DOHH2 (cell line): Measurements from ENCODE around the gene C1QBP.
"Not testable (repeated sequence)": the region's sequence is repeated elsewhere in the genome, so short reads cannot be mapped to it uniquely, and the experiment has no call there.

Source experiments
- H3F3A ChIP-seq: fragments of 200-600 bp; sonication (generic), shearing (Covaris generic); 2 replicates; pipeline ENCODE4 v1.6.0; 2016; ENCODE audit warnings: antibody characterized with exemption, mild to moderate bottlenecking; ENCODE audit not compliant: control insufficient read depth, insufficient read depth
- H3K27ac ChIP-seq: fragments of 200-600 bp; sonication (generic); 2 replicates; pipeline ENCODE4 v1.5.1; 2014; ENCODE audit warnings: low read depth, mild to moderate bottlenecking, low read length, moderate library complexity
- H3K27me3 ChIP-seq: fragments of 200-600 bp; sonication (generic); 2 replicates; pipeline ENCODE4 v1.6.1; 2014; ENCODE audit warnings: mild to moderate bottlenecking, low read length, mixed read lengths; ENCODE audit not compliant: control insufficient read depth
- H3K36me3 ChIP-seq: fragments of 200-600 bp; sonication (generic); 2 replicates; pipeline ENCODE4 v1.6.1; 2014; ENCODE audit warnings: mild to moderate bottlenecking, low read length, moderate library complexity, mixed read lengths; ENCODE audit not compliant: control insufficient read depth
- H3K4me1 ChIP-seq: fragments of 200-600 bp; sonication (generic); 2 replicates; pipeline ENCODE4 v1.6.1; 2014; ENCODE audit warnings: mild to moderate bottlenecking, low read length, mixed read lengths; ENCODE audit not compliant: control insufficient read depth
- H3K4me2 ChIP-seq: fragments of 200-600 bp; sonication (generic); 2 replicates; pipeline ENCODE4 v1.6.0; 2014; ENCODE audit warnings: mild to moderate bottlenecking, low read length, moderate library complexity
- H3K4me3 ChIP-seq: fragments of 200-600 bp; sonication (generic); 2 replicates; pipeline ENCODE4 v1.5.1; 2014; ENCODE audit warnings: mild to moderate bottlenecking, low read length, mixed read lengths
- H3K79me2 ChIP-seq: fragments of 200-600 bp; sonication (generic); 2 replicates; pipeline ENCODE4 v1.6.1; 2014; ENCODE audit warnings: mild to moderate bottlenecking, low read length, mixed read lengths; ENCODE audit not compliant: control insufficient read depth
- H3K9me2 ChIP-seq: fragments of 200-600 bp; sonication (generic); replicated peaks from 2 replicates; pipeline ENCODE4 v1.6.1; 2014; ENCODE audit warnings: mild to moderate bottlenecking, low read length, mixed read lengths; ENCODE audit not compliant: control insufficient read depth
- H3K9me3 ChIP-seq: fragments of 200-600 bp; sonication (generic); 2 replicates; pipeline ENCODE4 v1.6.1; 2014; ENCODE audit warnings: antibody characterized with exemption, low read length, mixed read lengths; ENCODE audit not compliant: control insufficient read depth, insufficient read depth
- H4K20me1 ChIP-seq: fragments of 200-600 bp; sonication (generic); 2 replicates; pipeline ENCODE4 v1.6.0; 2014; ENCODE audit warnings: low read depth, mild to moderate bottlenecking, antibody characterized with exemption, low read length, moderate library complexity; ENCODE audit not compliant: control insufficient read depth, insufficient read depth
- EZH2phosphoT487 ChIP-seq: fragments of 200-600 bp; sonication (generic); IDR thresholded peaks from 2 replicates; pipeline ENCODE4 v1.6.1; 2017; ENCODE audit warnings: borderline replicate concordance, mild to moderate bottlenecking, antibody characterized with exemption, low read length, moderate library complexity, mixed read lengths
- TF ChIP-seq, protein P1 (sequence below): fragments of 200-600 bp; sonication (generic); IDR thresholded peaks from one replicate; pipeline ENCODE4 v1.5.1; 2014; ENCODE audit warnings: antibody characterized with exemption, mild to moderate bottlenecking, low read depth, low read length; ENCODE audit not compliant: poor library complexity, severe bottlenecking

The C1QBP gene

DNA sequence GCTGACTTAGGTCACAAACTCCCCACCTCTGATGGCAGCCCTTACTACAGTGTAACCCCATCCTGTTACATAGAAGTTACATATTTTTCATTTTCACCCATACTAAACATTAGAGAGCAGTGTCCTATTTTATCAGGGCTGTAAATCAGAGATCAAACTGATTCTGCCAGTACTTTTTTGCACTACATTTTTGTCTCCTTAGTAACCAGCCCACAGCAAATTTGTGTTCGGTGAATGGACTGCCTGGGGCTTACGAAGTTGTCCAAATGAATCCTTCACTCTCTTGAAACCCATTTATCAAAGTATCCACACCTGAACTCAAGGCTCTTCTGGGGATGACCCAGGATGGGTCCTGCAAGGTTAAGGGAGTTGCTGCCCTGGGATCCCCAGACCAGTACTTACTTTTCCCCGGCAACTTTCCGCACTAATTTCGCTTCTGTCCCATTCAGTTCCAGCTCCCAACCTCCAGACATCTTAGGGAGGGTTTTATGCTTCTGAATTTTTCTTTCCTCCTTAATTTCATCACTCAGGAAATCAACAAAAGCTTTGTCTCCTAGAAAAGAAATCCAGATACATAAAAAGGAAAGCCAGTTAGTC is 1.1 kb downstream of the C1QBP start:
- Histone ChIP-seq H3K9me2 (no peaks in the 10 kb centered on the region), H4K20me1 (peaks cover 15% of the 10 kb centered on the region; the same call in 1 of the 2 replicates), H3K79me2 (peaks cover 83% of the 10 kb centered on the region), H3K4me1 (peaks cover 41% of the 10 kb centered on the region), H3F3A (peaks cover 54% of the 10 kb centered on the region), H3K4me3 (peak overlapping the region; percentile 99), H3K36me3 (peaks cover 85% of the 10 kb centered on the region), H3K9me3 (no peaks in the 10 kb centered on the region), H3K4me2 (peak overlapping the region; percentile 93), H3K27me3 (no peaks in the 10 kb centered on the region), H3K27ac (peak overlapping the region; percentile 66)
- TF ChIP-seq, protein P1, sequence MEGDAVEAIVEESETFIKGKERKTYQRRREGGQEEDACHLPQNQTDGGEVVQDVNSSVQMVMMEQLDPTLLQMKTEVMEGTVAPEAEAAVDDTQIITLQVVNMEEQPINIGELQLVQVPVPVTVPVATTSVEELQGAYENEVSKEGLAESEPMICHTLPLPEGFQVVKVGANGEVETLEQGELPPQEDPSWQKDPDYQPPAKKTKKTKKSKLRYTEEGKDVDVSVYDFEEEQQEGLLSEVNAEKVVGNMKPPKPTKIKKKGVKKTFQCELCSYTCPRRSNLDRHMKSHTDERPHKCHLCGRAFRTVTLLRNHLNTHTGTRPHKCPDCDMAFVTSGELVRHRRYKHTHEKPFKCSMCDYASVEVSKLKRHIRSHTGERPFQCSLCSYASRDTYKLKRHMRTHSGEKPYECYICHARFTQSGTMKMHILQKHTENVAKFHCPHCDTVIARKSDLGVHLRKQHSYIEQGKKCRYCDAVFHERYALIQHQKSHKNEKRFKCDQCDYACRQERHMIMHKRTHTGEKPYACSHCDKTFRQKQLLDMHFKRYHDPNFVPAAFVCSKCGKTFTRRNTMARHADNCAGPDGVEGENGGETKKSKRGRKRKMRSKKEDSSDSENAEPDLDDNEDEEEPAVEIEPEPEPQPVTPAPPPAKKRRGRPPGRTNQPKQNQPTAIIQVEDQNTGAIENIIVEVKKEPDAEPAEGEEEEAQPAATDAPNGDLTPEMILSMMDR: no peak
- no peak for TF ChIP-seq EZH2phosphoT487

DNA sequence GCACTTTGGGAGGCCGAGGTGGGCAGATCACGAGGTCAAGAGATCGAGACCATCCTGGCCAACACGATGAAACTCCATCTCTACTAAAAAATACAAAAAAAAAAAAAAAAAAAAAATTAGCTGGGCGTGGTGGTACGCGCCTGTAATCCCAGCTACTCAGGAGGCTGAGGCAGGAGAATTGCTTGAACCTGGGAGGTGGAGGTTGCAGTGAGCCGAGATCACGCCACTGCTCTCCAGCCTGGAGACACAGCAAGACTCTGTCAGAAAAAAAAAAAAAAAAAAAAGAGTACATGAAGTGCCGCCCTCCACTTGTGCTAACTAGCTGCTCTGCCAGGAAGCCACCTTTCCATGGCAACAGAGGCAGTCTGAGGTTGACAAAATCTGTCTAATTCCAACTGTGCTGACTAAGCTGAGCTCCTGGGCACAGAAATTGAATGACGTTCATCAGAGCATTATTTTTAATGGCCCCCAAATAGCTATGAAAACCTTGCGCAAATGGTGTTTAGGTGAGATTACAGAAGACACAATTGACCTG is 3.1 kb downstream of the C1QBP start:
- peaks cover 15% of the 10 kb centered on the region; the same call in 1 of the 2 replicates for H4K20me1 ChIP-seq
- H3K36me3 ChIP-seq: peaks cover 88% of the 10 kb centered on the region
- peak overlapping the region; percentile 20; the same call in 1 of the 2 replicates for H3K27ac ChIP-seq

DNA sequence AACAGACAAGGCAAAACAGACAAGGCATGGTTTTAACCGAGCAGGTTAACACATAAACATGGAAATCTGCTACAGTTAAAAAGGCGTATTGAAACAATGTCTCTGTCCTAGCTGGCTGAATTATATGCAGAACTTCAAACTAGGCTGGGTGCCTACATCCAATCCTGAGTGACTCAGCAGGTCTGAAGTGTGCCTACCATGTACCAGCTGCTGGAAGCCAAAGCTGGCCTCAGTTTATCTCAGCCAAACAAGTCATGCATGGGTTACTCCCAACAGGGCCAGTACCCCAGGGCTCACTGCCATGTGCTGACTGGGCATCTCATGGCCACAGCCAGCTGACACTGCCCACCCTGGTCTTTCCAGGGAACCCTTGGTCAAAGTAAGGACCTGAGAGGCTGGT is 4.0 kb downstream of the C1QBP start:
- Histone ChIP-seq H3F3A (peaks cover 49% of the 10 kb centered on the region), H3K4me2 (no peak overlapping the region), H4K20me1 (peaks cover 15% of the 10 kb centered on the region; the same call in 1 of the 2 replicates), H3K36me3 (peaks cover 89% of the 10 kb centered on the region), H3K27ac (no peak overlapping the region), H3K79me2 (peaks cover 66% of the 10 kb centered on the region), H3K4me3 (no peak overlapping the region), H3K9me2 (no peaks in the 10 kb centered on the region), H3K27me3 (no peaks in the 10 kb centered on the region), H3K9me3 (no peaks in the 10 kb centered on the region), H3K4me1 (peaks cover 41% of the 10 kb centered on the region)
- TF ChIP-seq, protein P1: no peak
- TF ChIP-seq EZH2phosphoT487: no peak

More for the DNA sequence above, 3.1 kb downstream of the C1QBP start:
- H3K79me2 ChIP-seq: peaks cover 70% of the 10 kb centered on the region
- H3K9me3 ChIP-seq, H3K9me2 ChIP-seq, H3K27me3 ChIP-seq: not testable (repeated sequence)
- peaks cover 41% of the 10 kb centered on the region for H3K4me1 ChIP-seq
- H3K4me3 ChIP-seq: peak overlapping the region; percentile 37
- H3F3A ChIP-seq: peaks cover 51% of the 10 kb centered on the region
- peak overlapping the region; percentile 93 for H3K4me2 ChIP-seq

DNA sequence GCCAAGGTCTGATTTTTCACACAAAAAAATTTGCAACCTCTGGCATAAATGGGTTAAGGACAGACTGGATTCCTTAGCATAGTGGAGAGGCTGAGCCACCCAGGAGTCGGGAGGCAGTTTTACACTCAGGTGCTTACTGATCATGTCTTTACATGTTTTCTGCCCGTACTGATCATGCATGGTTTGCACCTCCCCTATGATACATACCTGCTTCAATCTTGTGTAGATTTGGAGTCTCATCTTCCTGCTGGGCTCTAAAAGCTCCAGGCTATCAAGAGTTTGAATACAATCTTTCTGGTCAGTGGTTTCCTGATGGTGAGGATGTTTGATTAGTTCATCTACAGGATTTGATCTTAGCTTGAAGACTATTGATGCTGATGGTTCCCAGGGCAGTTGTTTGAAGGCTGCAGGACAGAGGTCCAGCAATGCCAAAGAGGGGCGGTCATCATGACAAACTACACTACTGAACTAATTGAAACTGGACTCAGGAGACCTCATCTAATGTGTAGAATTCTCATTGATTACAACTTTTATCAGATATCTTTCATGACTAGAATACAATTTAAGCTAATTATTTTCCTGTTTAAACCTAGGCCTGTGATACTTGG is 6.9 kb downstream of the C1QBP start:
- Histone ChIP-seq H3K4me2 (no peak overlapping the region), H3K4me3 (no peak overlapping the region), H4K20me1 (peaks cover 10% of the 10 kb centered on the region; the same call in 1 of the 2 replicates), H3K27me3 (no peaks in the 10 kb centered on the region), H3K9me3 (no peaks in the 10 kb centered on the region), H3K36me3 (peaks cover 94% of the 10 kb centered on the region), H3F3A (peaks cover 48% of the 10 kb centered on the region), H3K9me2 (no peaks in the 10 kb centered on the region), H3K79me2 (peaks cover 38% of the 10 kb centered on the region), H3K4me1 (peaks cover 27% of the 10 kb centered on the region), H3K27ac (no peak overlapping the region)
- TF ChIP-seq, protein P1: no peak
- TF ChIP-seq EZH2phosphoT487: no peak
